A673 (cell line): ENCODE results near the gene HAUS6. TPM values are rescaled to one million over a fixed set of nuclear protein-coding genes. Genes with fewer than 3 reads are reported as not detected.

Experiments
- BruUV-seq: library from RNA; stranded (reverse); fragments of 400-500 nt; replicated peaks from 2 replicates; lab custom pipeline; 2021; lab: Mats Ljungman, UMichigan
- CTCF ChIA-PET: fragments of 300-600 bp; sonication (Branson Sonifier 250); formaldehyde crosslinking; loops from one replicate; lab custom pipeline; 2022; ENCODE audit warnings: antibody characterized with exemption; lab: Charles Lee
- POLR2A ChIA-PET: fragments of 300-600 bp; sonication (Branson Sonifier 250); formaldehyde crosslinking; loops from one replicate; lab custom pipeline; 2022; ENCODE audit warnings: antibody characterized with exemption; ENCODE audit not compliant: low non-redundant PET; lab: Charles Lee
- DNase-seq: peaks from one replicate; pipeline ENCODE4 v3.0.0-alpha.2; 2015; ENCODE audit warnings: low spot score
- H3K27ac ChIP-seq: fragments of 200-600 bp; sonication (generic); 2 replicates; pipeline ENCODE4 v1.5.1; 2016; ENCODE audit warnings: mixed run types, low read depth, mild to moderate bottlenecking, mixed read lengths, antibody characterized with exemption, low read length; ENCODE audit not compliant: poor library complexity, severe bottlenecking
- H3K27me3 ChIP-seq: fragments of 200-600 bp; sonication (generic); replicated peaks from 2 replicates; pipeline ENCODE4 v1.6.1; 2017; ENCODE audit warnings: mixed run types, low read depth, mild to moderate bottlenecking, mixed read lengths, antibody characterized with exemption, low read length; ENCODE audit not compliant: insufficient read depth, poor library complexity
- H3K36me3 ChIP-seq: fragments of 200-600 bp; sonication (generic); 2 replicates; pipeline ENCODE4 v1.6.1; 2016; ENCODE audit warnings: mixed run types, mild to moderate bottlenecking, mixed read lengths, antibody characterized with exemption, low read length; ENCODE audit not compliant: insufficient read depth, poor library complexity, severe bottlenecking
- H3K4me1 ChIP-seq: fragments of 200-600 bp; sonication (generic); 2 replicates; pipeline ENCODE4 v1.6.1; 2017; ENCODE audit warnings: mixed run types, mild to moderate bottlenecking, mixed read lengths, antibody characterized with exemption, low read length; ENCODE audit not compliant: insufficient read depth, poor library complexity, severe bottlenecking
- H3K4me3 ChIP-seq: fragments of 200-600 bp; sonication (generic); 2 replicates; pipeline ENCODE4 v1.5.1; 2016; ENCODE audit warnings: low read depth, mixed run types, mild to moderate bottlenecking, mixed read lengths, low read length; ENCODE audit not compliant: poor library complexity, severe bottlenecking
- H3K9me3 ChIP-seq: fragments of 200-600 bp; sonication (generic); 2 replicates; pipeline ENCODE4 v1.6.1; 2016; ENCODE audit warnings: mixed run types, low read depth, mild to moderate bottlenecking, mixed read lengths, antibody characterized with exemption, low read length; ENCODE audit not compliant: poor library complexity, severe bottlenecking
- CTCF ChIP-seq: fragments of 300-800, 200-600 bp; sonication (generic); conservative IDR thresholded peaks from 2 replicates; pipeline ENCODE4 v1.5.1; 2017; ENCODE audit warnings: low read depth, mild to moderate bottlenecking, antibody characterized with exemption, low read length, moderate library complexity, mixed read lengths
- EZH2 ChIP-seq: fragments of 200-600 bp; sonication (generic); IDR thresholded peaks from 2 replicates; pipeline ENCODE4 v1.6.1; 2017; ENCODE audit warnings: borderline replicate concordance, low read depth, mild to moderate bottlenecking, mixed read lengths, antibody characterized with exemption, low read length; ENCODE audit not compliant: poor library complexity, severe bottlenecking
- intact Hi-C: fragments of 100-400 bp; cut with micrococcal nuclease; formaldehyde crosslinking; loops from one replicate; pipeline ENCODE4 v1.10.0; 2022; ENCODE audit not compliant: unreplicated experiment
- total RNA-seq: library from RNA; stranded (reverse); gene quantifications from 2 replicates; pipeline ENCODE4 v1.2.3, GENCODE V29; 2021

HAUS6 gene
- total RNA-seq, 1 experiment from 2014 or later = 26.1 TPM

- TF ChIP-seq CTCF = no peak
- no peak for TF ChIP-seq EZH2
- intact Hi-C loops = loop anchor here (10.0 kb wide), 1 partner anchor 267 kb away; no protein-coding TSS in a partner anchor
- Histone ChIP-seq H3K4me3 (no peak overlapping the region), H3K4me1 (no peaks in the 10 kb centered on the region), H3K27ac (no peak overlapping the region), H3K9me3 (no peaks in the 10 kb centered on the region), H3K27me3 (no peaks in the 10 kb centered on the region), H3K36me3 (no peaks in the 10 kb centered on the region)
- no TSS peak for BruUV-seq
- ChIA-PET CTCF (no interaction called here), POLR2A (no interaction called here)
- DNase-seq = no peak
Observed at GRCh38 chr9:19108038-19108437, 5.3 kb upstream of the HAUS6 start.

GRCh38 chr9:19104515-19105282 is 2.0 kb upstream of the HAUS6 start:
- no peak for DNase-seq
- no peaks in the 10 kb centered on the region for H3K9me3 ChIP-seq
- peaks cover 4% of the 10 kb centered on the region for H3K36me3 ChIP-seq
- H3K27ac ChIP-seq = no peak overlapping the region
- no peak for TF ChIP-seq EZH2
- TF ChIP-seq CTCF = no peak
- no peak overlapping the region for H3K4me3 ChIP-seq
- POLR2A ChIA-PET = no interaction called here
- BruUV-seq = no TSS peak
- no peaks in the 10 kb centered on the region for H3K27me3 ChIP-seq
- CTCF ChIA-PET = no interaction called here
- intact Hi-C loops = loop anchor here (10.0 kb wide), 1 partner anchor 270 kb away; no protein-coding TSS in a partner anchor
- H3K4me1 ChIP-seq = no peaks in the 10 kb centered on the region

DNA sequence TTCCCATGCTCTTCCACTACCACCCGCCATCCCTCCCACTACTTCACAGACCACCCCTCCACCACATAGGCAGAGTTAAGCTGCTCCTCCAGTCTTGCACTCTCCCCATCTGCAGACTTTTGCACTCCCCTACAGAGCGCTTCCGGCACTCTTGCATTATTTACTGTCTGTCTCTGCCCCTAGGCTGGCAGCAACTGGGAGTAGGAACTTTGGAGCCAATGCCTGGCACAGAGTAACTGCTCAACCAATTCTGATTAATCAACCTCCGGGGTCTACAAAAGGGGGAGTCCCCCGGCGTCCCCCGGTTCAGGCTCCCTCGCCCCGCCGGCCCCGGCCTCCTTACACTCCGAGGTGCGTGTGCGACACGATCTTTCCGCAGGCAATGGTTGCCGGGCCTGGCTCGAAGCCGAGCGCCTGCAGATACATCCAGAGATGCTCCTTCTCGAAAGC is 498 bp downstream of the HAUS6 start:
- intact Hi-C loops = loop anchor here (10.0 kb wide), 1 partner anchor 273 kb away; no protein-coding TSS in a partner anchor
- TF ChIP-seq EZH2 (no peak), CTCF (no peak)
- no TSS peak for BruUV-seq
- H3K9me3 ChIP-seq = no peaks in the 10 kb centered on the region
- H3K27ac ChIP-seq = peak overlapping the region; percentile 75
- ChIA-PET CTCF (no interaction called here), POLR2A (no interaction called here)
- H3K4me3 ChIP-seq = peak overlapping the region; percentile 72
- H3K4me1 ChIP-seq = no peaks in the 10 kb centered on the region
- peaks cover 4% of the 10 kb centered on the region for H3K36me3 ChIP-seq
- DNase-seq = peak; percentile 47
- no peaks in the 10 kb centered on the region for H3K27me3 ChIP-seq
